AG04449 (cell line): ENCODE data around the gene CCDC124.
A peak's percentile ranks its signal among the peaks of the same experiment; 100 is the strongest.

Source experiments
- CTCF ChIA-PET: fragments of 350-600 bp; formaldehyde crosslinking; extraction: SDS; loops from one replicate; lab custom pipeline; 2021; ENCODE audit warnings: antibody characterized with exemption; lab: Yijun Ruan, JAX
- POLR2A ChIA-PET: fragments of 400-600, 350-600 bp; formaldehyde crosslinking; extraction: SDS; loops from one replicate; lab custom pipeline; 2020; ENCODE audit warnings: antibody characterized with exemption, inconsistent platforms; lab: Yijun Ruan, JAX
- DNase-seq: peaks from one replicate; pipeline ENCODE4 v3.0.0-alpha.2; 2010; ENCODE audit warnings: low read depth, low spot score
- H3K4me3 ChIP-seq: 2 replicates; pipeline ENCODE4 v1.5.1; 2011; ENCODE audit warnings: low read depth, mild to moderate bottlenecking, control low read depth, low read length
- CTCF ChIP-seq: IDR thresholded peaks from one replicate; pipeline ENCODE4 v1.5.1; 2011; ENCODE audit warnings: mild to moderate bottlenecking, moderate library complexity, low read length, control low read depth, inconsistent platforms; ENCODE audit not compliant: insufficient read depth; ENCODE audit errors: missing control alignments

The CCDC124 gene

GRCh38 chr19:17963936-17964691, 31.3 kb downstream of the CCDC124 start:
- no peak overlapping the region for H3K4me3 ChIP-seq
- no peak for TF ChIP-seq CTCF
- POLR2A ChIA-PET: no interaction called here

DNA sequence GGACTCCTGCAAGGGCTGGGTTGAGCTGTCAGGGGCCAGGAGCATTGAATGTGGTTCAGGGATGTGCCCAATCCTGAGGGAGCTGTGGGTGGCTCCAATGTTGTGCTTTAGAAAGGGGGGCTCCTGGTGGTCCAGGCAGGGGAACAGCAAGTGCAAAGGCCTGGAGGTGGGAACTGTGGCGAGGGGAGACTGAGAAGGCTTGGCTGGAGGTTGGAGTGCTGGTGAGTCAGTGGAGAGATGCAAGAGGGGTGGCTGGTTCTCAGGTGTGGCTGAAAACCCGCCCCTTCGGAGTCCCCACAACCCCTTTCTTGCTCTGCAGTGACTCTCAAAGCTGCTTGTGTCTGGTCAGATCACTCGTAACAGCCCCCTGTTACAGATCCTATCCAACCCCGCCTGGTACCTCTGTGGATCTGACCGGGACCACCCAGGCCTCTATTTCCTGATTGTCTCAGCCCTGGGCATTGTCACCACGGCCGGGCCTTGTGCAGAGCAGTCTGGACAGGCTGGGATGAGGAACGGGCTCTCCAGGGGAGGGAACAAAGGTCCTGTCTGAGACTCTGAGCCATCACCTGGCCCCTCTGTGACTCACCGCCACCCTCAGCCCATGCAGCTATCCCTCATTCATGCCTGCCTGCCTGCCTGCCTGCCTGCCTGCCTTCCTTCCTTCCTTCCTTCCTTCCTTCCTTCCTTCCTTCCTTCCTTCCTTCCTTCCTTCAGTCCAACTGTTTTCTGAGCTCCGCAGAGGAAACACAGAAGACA, 32.7 kb downstream of the CCDC124 start:
- no peak for TF ChIP-seq CTCF
- DNase-seq: no peak
- no peak overlapping the region for H3K4me3 ChIP-seq
- POLR2A ChIA-PET: no interaction called here
- CTCF ChIA-PET: interaction anchor here (0.6 to 1.0 kb wide), 2 partner anchors 8 to 144 kb away, joined by 3 read pairs; no protein-coding TSS in a partner anchor

More at GRCh38 chr19:17963936-17964691, 31.3 kb downstream of the CCDC124 start:
- CTCF ChIA-PET: interaction anchor here (1.4 kb wide), 1 partner anchor 31 kb away, joined by 3 read pairs; no protein-coding TSS in a partner anchor
- no peak for DNase-seq

DNA sequence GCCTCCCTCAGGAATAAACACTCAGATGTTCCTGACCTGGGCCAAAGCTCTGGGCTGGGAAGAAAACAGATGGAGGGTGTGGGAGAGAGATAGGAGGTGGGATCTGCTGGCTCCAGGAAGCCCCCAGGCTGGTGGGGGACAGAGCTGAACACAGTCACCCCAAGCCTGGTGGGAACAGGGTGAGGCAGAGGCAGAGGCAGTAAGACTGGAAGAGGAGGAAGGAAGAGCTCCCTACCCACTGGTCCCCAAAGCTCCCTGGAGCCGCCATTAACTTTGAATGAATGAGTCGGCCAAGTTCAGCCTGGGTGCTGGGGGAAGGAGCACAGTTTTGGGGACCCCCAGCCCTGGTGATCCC, 33.3 kb downstream of the CCDC124 start:
- ChIA-PET POLR2A (no interaction called here), CTCF (interaction anchor here (1.0 kb wide), 1 partner anchor 8 kb away, joined by 3 read pairs; no protein-coding TSS in a partner anchor)

GRCh38 chr19:17966550-17967256, 33.9 kb downstream of the CCDC124 start, which contains the start of gene KCNN1:
Gene KCNN1 (plus strand): TSS chr19:17967107. CDS start chr19:17973889, 6,782 bp downstream.
- no peak for TF ChIP-seq CTCF
- ChIA-PET POLR2A (no interaction called here), CTCF (interaction anchor here (1.0 kb wide), 1 partner anchor 9 kb away, joined by 3 read pairs; no protein-coding TSS in a partner anchor)
- DNase-seq: no peak
- H3K4me3 ChIP-seq: peak within 1 kb of the TSS; percentile 32; the same call in 1 of the 2 replicates

More for the DNA sequence above, 33.3 kb downstream of the CCDC124 start:
- no peak overlapping the region for H3K4me3 ChIP-seq
- TF ChIP-seq CTCF: no peak
- DNase-seq: no peak

DNA sequence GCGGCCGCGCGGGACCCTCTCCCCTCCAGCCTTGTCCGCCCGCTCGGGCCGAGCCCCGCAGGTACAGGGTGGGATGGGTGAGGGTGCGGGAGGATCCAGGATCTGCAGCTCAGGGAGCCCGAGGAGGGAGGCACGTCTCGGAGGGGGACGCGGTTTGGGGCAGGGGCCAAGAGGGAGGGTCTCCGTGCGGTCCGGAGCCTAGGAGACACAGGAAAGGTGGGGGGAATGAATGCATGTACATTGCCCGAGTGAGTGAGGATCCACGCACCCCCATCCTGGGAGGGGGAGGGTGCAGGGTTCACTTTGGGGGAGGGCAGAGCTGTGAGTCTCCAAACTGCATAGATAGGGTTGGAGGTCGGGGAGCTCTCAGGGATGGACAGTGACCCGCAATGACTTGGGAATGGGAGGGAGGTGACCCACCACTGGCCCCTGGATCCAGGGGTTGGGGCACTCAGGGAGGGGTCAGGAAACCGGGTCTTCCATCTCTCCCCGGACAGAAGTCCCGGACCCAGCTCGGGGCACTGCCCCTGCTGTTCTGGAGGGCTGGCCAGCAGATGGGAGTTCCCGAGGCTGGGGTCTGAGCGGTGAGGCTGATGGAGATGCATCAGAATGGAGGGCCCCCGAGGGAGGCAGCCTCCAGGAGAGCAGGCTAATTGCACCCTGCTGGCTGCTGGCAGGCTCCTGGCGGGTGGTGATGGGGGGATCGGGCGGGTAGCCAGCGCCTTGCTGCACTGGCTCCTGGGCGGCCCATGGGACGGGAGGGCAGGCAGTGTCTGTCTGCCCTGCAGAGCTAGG, 34.6 kb downstream of the CCDC124 start:
- peak overlapping the region; percentile 32; the same call in 1 of the 2 replicates for H3K4me3 ChIP-seq
- TF ChIP-seq CTCF: no peak
- CTCF ChIA-PET: interaction anchor here (0.9 kb wide), 1 partner anchor 21 kb away, joined by 3 read pairs; no protein-coding TSS in a partner anchor
- no peak for DNase-seq
- POLR2A ChIA-PET: no interaction called here
